ENCODE measurements around the gene ISX. TPM values are rescaled to one million over a fixed set of nuclear protein-coding genes. Genes with fewer than 3 reads are reported as not detected.

ISX gene
- polyA plus RNA-seq, 1 donor from 2014 or later = not detected

GRCh38 chr22:35053060-35053835 is 12.7 kb upstream of the ISX start:
- Histone ChIP-seq H2AFZ (ENCODE audit: low read depth, low read length) (no peak overlapping the region), H3K4me2 (ENCODE audit: low read length) (no peak overlapping the region), H3K27me3 (ENCODE audit: insufficient read depth, low read depth, low read length) (no peaks in the 10 kb centered on the region), H3K79me2 (replicated peaks; ENCODE audit: insufficient read depth, low read length) (no peaks in the 10 kb centered on the region), H4K20me1 (ENCODE audit: insufficient read depth) (no peaks in the 10 kb centered on the region), H3K9me3 (ENCODE audit: low read length) (no peaks in the 10 kb centered on the region), H3K9me2 (ENCODE audit: insufficient read depth, low read length) (no peaks in the 10 kb centered on the region), H3K36me3 (ENCODE audit: insufficient read depth, low read length) (no peaks in the 10 kb centered on the region), H3K9ac (ENCODE audit: low read length) (no peak overlapping the region), H3K4me3 (ENCODE audit: low read length) (no peak overlapping the region), H3K27ac (ENCODE audit: low read length) (no peak overlapping the region), H3F3A (ENCODE audit: insufficient read depth, low read length, poor library complexity, severe bottlenecking) (no peaks in the 10 kb centered on the region)
- TF ChIP-seq RAD21 (conservative IDR thresholded peaks at IDR 0.05) = no peak
- TF ChIP-seq, protein P1, sequence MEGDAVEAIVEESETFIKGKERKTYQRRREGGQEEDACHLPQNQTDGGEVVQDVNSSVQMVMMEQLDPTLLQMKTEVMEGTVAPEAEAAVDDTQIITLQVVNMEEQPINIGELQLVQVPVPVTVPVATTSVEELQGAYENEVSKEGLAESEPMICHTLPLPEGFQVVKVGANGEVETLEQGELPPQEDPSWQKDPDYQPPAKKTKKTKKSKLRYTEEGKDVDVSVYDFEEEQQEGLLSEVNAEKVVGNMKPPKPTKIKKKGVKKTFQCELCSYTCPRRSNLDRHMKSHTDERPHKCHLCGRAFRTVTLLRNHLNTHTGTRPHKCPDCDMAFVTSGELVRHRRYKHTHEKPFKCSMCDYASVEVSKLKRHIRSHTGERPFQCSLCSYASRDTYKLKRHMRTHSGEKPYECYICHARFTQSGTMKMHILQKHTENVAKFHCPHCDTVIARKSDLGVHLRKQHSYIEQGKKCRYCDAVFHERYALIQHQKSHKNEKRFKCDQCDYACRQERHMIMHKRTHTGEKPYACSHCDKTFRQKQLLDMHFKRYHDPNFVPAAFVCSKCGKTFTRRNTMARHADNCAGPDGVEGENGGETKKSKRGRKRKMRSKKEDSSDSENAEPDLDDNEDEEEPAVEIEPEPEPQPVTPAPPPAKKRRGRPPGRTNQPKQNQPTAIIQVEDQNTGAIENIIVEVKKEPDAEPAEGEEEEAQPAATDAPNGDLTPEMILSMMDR (IDR thresholded peaks at IDR 0.05; ENCODE audit: poor library complexity, severe bottlenecking) = no peak
- TF ChIP-seq EP300 (conservative IDR thresholded peaks at IDR 0.05; ENCODE audit: poor library complexity, severe bottlenecking) = no peak
- TF ChIP-seq MXI1 (conservative IDR thresholded peaks at IDR 0.05; ENCODE audit: poor library complexity, severe bottlenecking) = no peak
- no peak for TF ChIP-seq POLR2AphosphoS5 (IDR thresholded peaks at IDR 0.05)
- TF ChIP-seq TAF1 (IDR thresholded peaks at IDR 0.05; ENCODE audit: low read depth) = no peak
- TF ChIP-seq REST (IDR thresholded peaks at IDR 0.05; ENCODE audit: borderline replicate concordance) = no peak
- TF ChIP-seq EZH2 (IDR thresholded peaks at IDR 0.05; ENCODE audit: borderline replicate concordance, insufficient read depth, low read length, poor library complexity, severe bottlenecking) = no peak
- TF ChIP-seq SMC3 (conservative IDR thresholded peaks at IDR 0.05; ENCODE audit: poor library complexity) = no peak

DNA sequence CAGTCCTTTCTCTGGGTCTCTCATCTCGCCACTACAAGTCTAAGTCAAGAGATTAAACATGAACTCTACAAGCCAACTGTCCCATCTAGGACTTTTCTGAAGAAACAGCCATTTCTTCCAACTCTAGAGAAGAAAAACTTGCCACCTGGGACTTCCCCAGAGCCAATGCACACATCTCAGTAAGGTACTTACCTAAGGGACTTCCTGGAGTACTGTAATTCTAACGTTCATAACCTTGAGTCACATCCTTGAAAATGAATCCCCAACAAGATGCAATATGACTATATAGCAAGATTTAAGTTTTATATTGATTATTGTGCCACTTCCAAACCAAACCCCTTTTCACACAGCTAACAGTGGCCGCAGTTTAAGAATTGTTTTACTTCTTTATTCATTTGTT is 11.9 kb upstream of the ISX start:
- no peaks in the 10 kb centered on the region for H3K9me2 ChIP-seq (ENCODE audit: insufficient read depth, low read length)
- H4K20me1 ChIP-seq (ENCODE audit: insufficient read depth) = no peaks in the 10 kb centered on the region
- TF ChIP-seq, protein P1 (IDR thresholded peaks at IDR 0.05; ENCODE audit: poor library complexity, severe bottlenecking) = no peak
- TF ChIP-seq EZH2 (IDR thresholded peaks at IDR 0.05; ENCODE audit: borderline replicate concordance, insufficient read depth, low read length, poor library complexity, severe bottlenecking) (no peak), RAD21 (conservative IDR thresholded peaks at IDR 0.05) (no peak), MXI1 (conservative IDR thresholded peaks at IDR 0.05; ENCODE audit: poor library complexity, severe bottlenecking) (no peak), TAF1 (IDR thresholded peaks at IDR 0.05; ENCODE audit: low read depth) (no peak), REST (IDR thresholded peaks at IDR 0.05; ENCODE audit: borderline replicate concordance) (no peak), POLR2AphosphoS5 (IDR thresholded peaks at IDR 0.05) (no peak), SMC3 (conservative IDR thresholded peaks at IDR 0.05; ENCODE audit: poor library complexity) (no peak), EP300 (conservative IDR thresholded peaks at IDR 0.05; ENCODE audit: poor library complexity, severe bottlenecking) (no peak)
- no peaks in the 10 kb centered on the region for H3F3A ChIP-seq (ENCODE audit: insufficient read depth, low read length, poor library complexity, severe bottlenecking)
- H3K79me2 ChIP-seq (replicated peaks; ENCODE audit: insufficient read depth, low read length) = no peaks in the 10 kb centered on the region
- no peaks in the 10 kb centered on the region for H3K27me3 ChIP-seq (ENCODE audit: insufficient read depth, low read depth, low read length)
- H3K4me2 ChIP-seq (ENCODE audit: low read length) = no peak overlapping the region
- H3K9me3 ChIP-seq (ENCODE audit: low read length) = no peaks in the 10 kb centered on the region
- no peak overlapping the region for H2AFZ ChIP-seq (ENCODE audit: low read depth, low read length)
- no peak overlapping the region for H3K9ac ChIP-seq (ENCODE audit: low read length)
- H3K27ac ChIP-seq (ENCODE audit: low read length) = no peak overlapping the region
- H3K4me3 ChIP-seq (ENCODE audit: low read length) = no peak overlapping the region
- no peaks in the 10 kb centered on the region for H3K36me3 ChIP-seq (ENCODE audit: insufficient read depth, low read length)
